T-helper 1 cell treated with Interleukin-12 subunit alpha and Interleukin-12 subunit beta and Interleukin-4 antibody, amounts not matched to agents 30 μg/mL and 1 μg/mL, for 36 hours (primary cell): ENCODE data around the gene LARGE1.

Source experiments
- H3K27ac Mint-ChIP-seq: one replicate; pipeline ENCODE4 v1.8.0; 2021; ENCODE audit warnings: mild to moderate bottlenecking, mixed read lengths
- H3K27me3 Mint-ChIP-seq: one replicate; pipeline ENCODE4 v1.8.0; 2021; ENCODE audit warnings: low read depth, mixed read lengths
- H3K36me3 Mint-ChIP-seq: one replicate; pipeline ENCODE4 v1.8.0; 2021; ENCODE audit warnings: low read depth, mixed read lengths
- H3K4me1 Mint-ChIP-seq: one replicate; pipeline ENCODE4 v1.8.0; 2021; ENCODE audit warnings: low read depth, mixed read lengths
- H3K4me3 Mint-ChIP-seq: one replicate; pipeline ENCODE4 v1.8.0; 2021; ENCODE audit warnings: mild to moderate bottlenecking, moderate library complexity, mixed read lengths
- H3K9me3 Mint-ChIP-seq: one replicate; pipeline ENCODE4 v1.8.0; 2021; ENCODE audit warnings: mixed read lengths

The LARGE1 gene

DNA sequence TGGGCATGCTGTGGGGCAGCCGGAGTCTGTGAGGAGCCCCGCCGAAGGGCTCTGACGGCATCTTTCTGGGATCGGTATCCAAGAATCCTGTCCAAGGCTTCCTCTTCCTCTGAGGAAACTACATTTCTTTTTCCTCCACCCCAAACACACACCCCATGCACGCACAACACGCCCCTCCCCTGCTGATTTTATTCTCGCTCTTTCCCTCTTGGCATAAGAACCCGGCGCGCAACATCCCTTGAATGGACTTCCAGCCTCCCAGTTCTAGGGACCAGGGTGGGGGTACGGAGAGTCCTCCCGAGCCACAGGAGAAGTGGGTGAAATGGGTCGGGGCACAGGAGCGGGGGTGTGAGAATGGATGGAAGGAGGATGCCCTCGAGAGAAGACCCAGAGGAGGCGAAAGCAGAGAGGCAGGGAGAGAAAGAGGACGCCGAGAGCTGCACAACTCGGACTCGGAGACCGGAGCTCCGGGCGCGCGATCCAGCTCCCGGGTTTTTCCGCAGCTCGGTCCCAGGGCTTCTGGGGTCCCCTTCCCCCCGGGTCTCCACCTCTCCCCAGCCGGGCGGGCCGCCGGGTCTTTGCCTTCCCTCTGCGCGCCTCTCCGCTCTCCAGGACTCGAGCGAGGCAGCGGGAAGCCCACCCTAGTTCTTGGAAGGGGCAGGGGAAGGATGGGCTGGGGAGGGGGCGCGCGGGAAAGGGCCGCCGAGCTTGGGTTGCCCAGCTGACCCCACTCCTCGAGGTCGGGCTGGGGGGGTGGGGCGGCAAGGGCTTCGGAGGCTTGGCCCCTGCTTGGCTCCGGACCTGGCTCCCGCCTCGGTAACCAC lies 1.5 kb upstream of the LARGE1 start:
- Mint-ChIP-seq H3K36me3 (no peaks in the 10 kb centered on the region), H3K27ac (no peak overlapping the region), H3K9me3 (no peaks in the 10 kb centered on the region), H3K4me3 (peak overlapping the region; percentile 55), H3K27me3 (peaks cover 52% of the 10 kb centered on the region), H3K4me1 (peaks cover 2% of the 10 kb centered on the region)

DNA sequence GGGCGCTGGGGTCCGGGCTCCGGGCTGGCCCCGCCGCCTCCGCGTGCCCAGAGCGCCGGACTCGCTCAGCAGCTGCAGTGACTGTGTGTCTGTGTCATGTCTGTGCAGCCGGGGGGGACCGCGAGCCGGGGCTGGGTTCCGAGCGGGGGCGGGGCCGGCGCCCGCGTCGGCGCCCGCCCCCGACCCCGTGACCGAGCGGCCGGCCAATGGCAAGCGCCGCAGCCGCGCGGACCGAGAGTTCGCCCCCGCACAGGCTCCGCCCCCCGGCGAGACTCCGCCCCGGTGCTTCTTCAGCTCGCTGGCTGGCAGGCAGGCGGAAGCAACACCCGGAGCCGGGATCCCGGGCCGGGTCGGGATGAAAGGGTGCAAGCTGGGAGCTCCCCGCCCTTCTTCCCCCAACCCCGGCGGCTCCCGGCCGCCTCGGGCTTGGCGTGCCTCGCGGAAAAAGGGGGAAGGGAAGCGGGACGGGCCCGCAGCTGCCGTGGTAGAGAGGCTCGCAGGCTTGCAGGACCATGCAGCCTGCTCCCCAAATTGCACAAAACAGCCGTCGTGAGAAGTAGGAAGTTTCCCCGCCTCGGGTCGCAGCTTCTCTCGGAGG lies 750 bp upstream of the LARGE1 start:
- no peaks in the 10 kb centered on the region for H3K36me3 Mint-ChIP-seq
- no peak overlapping the region for H3K27ac Mint-ChIP-seq
- H3K4me3 Mint-ChIP-seq, result peak overlapping the region; percentile 55
- H3K4me1 Mint-ChIP-seq, result peaks cover 2% of the 10 kb centered on the region
- H3K9me3 Mint-ChIP-seq, result no peaks in the 10 kb centered on the region
- H3K27me3 Mint-ChIP-seq, result peaks cover 52% of the 10 kb centered on the region

DNA sequence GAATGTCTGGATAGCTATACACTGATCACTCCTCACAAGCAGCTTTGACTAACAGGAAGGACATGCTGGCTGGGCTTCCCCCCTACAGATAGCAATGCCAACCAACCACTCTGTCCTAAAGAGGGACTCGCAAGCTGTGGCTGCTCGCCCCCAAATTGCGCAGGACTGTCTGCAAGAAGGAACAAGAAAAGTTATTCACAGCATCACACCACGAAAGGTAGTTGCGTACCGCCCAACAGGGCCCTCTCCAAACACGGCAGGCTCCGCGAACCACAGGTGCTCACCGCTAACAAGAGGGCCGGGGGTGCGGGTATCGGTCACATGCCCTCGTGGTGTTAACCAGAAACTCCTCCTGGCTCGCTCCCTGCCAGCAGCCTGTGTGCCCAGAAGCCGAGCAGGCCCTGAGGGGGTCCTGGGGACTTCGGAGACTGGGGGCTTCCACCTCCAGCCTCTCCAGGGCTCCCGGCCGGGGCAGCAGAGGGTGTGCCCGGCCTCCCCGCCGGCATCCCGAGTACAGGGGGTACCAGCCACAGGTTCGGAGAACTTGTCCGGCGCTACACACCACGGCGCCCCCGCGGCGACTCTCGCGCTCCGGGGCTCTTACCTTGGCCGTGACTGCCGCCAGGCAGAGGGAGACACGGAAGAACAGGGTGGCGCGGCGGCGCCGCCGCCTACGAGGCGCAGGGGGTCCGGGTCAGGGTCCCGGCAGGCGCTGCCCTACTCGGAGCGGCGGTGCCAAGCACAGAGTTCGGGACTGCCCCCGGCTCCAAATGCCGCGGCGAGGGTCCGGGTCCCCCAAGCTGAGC lies 682 bp downstream of the LARGE1 start:
- Mint-ChIP-seq H3K9me3 (no peaks in the 10 kb centered on the region), H3K4me1 (peaks cover 2% of the 10 kb centered on the region), H3K27me3 (peaks cover 49% of the 10 kb centered on the region), H3K36me3 (no peaks in the 10 kb centered on the region), H3K27ac (no peak overlapping the region), H3K4me3 (peak overlapping the region; percentile 53)

GRCh38 chr22:33918676-33919365 lies 1.5 kb downstream of the LARGE1 start:
- Mint-ChIP-seq H3K27ac (no peak overlapping the region), H3K4me3 (peak overlapping the region; percentile 53), H3K9me3 (no peaks in the 10 kb centered on the region), H3K27me3 (peaks cover 49% of the 10 kb centered on the region), H3K4me1 (peaks cover 2% of the 10 kb centered on the region), H3K36me3 (no peaks in the 10 kb centered on the region)

GRCh38 chr22:33917744-33918406 lies 2.4 kb downstream of the LARGE1 start:
- Mint-ChIP-seq H3K36me3 (no peaks in the 10 kb centered on the region), H3K4me1 (peaks cover 2% of the 10 kb centered on the region), H3K27me3 (peaks cover 40% of the 10 kb centered on the region), H3K27ac (no peak overlapping the region), H3K4me3 (no peak overlapping the region), H3K9me3 (no peaks in the 10 kb centered on the region)

GRCh38 chr22:33914699-33915098 lies 5.6 kb downstream of the LARGE1 start:
- Mint-ChIP-seq H3K9me3 (no peaks in the 10 kb centered on the region), H3K4me3 (no peak overlapping the region), H3K36me3 (no peaks in the 10 kb centered on the region), H3K4me1 (no peaks in the 10 kb centered on the region), H3K27ac (no peak overlapping the region), H3K27me3 (peaks cover 26% of the 10 kb centered on the region)

GRCh38 chr22:33914131-33914530 lies 6.1 kb downstream of the LARGE1 start:
- Mint-ChIP-seq H3K9me3 (no peaks in the 10 kb centered on the region), H3K36me3 (no peaks in the 10 kb centered on the region), H3K27me3 (peaks cover 22% of the 10 kb centered on the region), H3K4me3 (no peak overlapping the region), H3K27ac (no peak overlapping the region), H3K4me1 (no peaks in the 10 kb centered on the region)

- Mint-ChIP-seq H3K4me3 (no peak overlapping the region), H3K9me3 (no peaks in the 10 kb centered on the region), H3K27me3 (peaks cover 13% of the 10 kb centered on the region), H3K4me1 (no peaks in the 10 kb centered on the region), H3K27ac (no peak overlapping the region), H3K36me3 (no peaks in the 10 kb centered on the region)
Observed at GRCh38 chr22:33913188-33913587, 7.1 kb downstream of the LARGE1 start.

DNA sequence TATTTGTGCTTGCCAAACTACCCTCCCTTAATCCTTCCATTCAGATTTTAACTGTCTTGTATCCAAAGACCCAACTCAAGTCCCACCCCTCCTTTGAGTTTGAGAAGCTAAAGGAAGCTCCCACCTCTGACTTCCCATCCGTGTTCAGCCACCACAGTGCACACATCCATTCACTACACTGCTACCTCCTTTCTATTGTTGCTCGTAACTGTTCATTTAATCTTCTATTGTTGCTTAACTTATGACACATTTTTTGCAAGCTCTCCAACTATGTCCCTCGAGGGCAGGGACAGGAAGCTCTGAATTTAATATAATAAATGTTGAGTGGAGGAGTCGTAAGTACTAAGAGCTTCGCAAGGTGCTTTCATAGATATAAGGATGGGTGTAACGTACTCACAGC lies 10.4 kb downstream of the LARGE1 start:
- no peak overlapping the region for H3K27ac Mint-ChIP-seq
- no peaks in the 10 kb centered on the region for H3K4me1 Mint-ChIP-seq
- H3K9me3 Mint-ChIP-seq, result no peaks in the 10 kb centered on the region
- no peaks in the 10 kb centered on the region for H3K36me3 Mint-ChIP-seq
- H3K27me3 Mint-ChIP-seq, result no peaks in the 10 kb centered on the region
- H3K4me3 Mint-ChIP-seq, result no peak overlapping the region

DNA sequence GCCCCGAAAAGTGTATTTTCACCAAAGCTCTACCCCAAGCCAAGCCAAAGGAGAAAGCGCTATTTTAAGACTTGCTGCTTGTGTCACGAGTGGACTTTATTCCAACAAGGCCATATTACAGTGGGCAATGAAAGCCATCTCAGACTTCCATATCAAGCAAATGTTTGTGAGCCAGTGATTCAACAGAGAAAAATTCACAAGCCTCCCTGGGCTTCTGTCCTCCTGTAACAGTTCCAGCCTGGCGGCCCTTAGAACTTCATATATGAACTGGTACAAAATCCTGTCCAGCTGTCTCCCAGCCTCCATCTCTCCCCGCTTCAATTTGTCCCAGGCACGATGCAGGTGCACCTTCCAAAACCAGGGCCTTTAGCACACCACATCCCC lies 11.2 kb downstream of the LARGE1 start:
- H3K36me3 Mint-ChIP-seq, result no peaks in the 10 kb centered on the region
- no peaks in the 10 kb centered on the region for H3K27me3 Mint-ChIP-seq
- H3K27ac Mint-ChIP-seq, result no peak overlapping the region
- H3K4me1 Mint-ChIP-seq, result no peaks in the 10 kb centered on the region
- H3K9me3 Mint-ChIP-seq, result no peaks in the 10 kb centered on the region
- no peak overlapping the region for H3K4me3 Mint-ChIP-seq

DNA sequence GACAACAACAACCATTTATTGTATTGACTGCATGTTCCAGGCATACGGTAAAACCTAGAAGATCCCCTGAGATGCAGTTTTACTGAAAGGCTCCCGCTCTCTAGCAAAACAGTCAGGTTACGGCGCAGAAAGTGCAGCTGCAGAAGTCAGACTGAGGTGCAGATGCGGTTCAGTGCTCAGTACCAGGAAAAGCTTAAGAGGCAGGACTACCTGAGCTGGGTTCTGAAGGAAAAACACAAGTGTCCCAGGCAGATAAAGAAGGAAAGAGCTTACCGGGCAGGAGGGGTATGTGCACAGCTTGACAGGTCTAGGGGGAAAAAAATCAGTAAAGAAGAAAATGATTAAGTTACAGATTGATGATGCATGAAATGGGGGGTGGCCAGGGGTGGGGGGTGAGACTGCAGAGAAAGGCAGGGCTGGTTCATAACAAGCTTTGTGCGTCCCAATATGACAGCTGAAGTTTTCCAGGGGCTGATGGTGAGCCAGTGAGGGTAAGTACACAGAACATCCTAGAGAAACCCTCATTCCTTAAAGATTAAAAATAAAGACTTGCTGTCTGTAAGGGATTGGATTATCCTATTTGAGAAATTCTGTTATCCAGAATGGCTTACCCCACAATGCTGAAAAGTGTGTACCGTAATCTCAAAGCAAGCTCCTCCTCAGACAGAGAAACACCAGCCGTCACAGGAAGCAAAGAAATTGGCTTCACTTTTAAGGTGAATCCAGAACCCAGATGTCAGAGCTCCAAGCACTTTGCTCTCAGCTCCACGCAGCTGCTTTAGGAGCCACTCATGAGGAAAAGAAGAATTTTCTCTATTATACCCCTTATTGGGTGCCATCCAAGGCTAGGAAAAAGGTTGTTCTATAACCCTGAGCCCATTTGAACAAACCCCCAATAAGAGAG lies 11.9 kb downstream of the LARGE1 start:
- no peaks in the 10 kb centered on the region for H3K4me1 Mint-ChIP-seq
- no peaks in the 10 kb centered on the region for H3K9me3 Mint-ChIP-seq
- H3K27ac Mint-ChIP-seq, result no peak overlapping the region
- no peak overlapping the region for H3K4me3 Mint-ChIP-seq
- H3K36me3 Mint-ChIP-seq, result no peaks in the 10 kb centered on the region
- no peaks in the 10 kb centered on the region for H3K27me3 Mint-ChIP-seq

- no peak overlapping the region for H3K27ac Mint-ChIP-seq
- H3K27me3 Mint-ChIP-seq, result no peaks in the 10 kb centered on the region
- no peak overlapping the region for H3K4me3 Mint-ChIP-seq
- no peaks in the 10 kb centered on the region for H3K9me3 Mint-ChIP-seq
- no peaks in the 10 kb centered on the region for H3K36me3 Mint-ChIP-seq
- H3K4me1 Mint-ChIP-seq, result no peaks in the 10 kb centered on the region
Observed at GRCh38 chr22:33906954-33907353, 13.3 kb downstream of the LARGE1 start.

DNA sequence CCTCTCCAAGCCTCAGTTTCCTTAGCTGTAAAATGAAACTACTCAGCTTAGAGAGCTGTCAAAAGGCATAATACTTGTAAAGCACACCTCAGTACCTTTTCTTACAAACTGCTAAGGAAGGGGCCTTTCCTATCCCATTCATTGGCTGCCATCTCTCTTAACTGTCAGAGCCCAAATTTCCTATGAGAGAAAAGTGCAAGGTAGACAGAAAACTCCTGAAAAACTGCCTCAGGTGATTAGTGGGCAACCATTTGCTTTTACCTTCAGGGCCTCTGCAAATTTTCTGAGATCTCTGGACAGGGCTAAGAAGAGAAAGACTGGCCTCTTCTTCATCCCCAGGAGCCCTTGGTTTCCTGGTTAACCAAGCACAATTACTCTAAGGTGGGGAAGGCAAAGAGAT lies 13.8 kb downstream of the LARGE1 start:
- no peaks in the 10 kb centered on the region for H3K9me3 Mint-ChIP-seq
- H3K4me1 Mint-ChIP-seq, result no peaks in the 10 kb centered on the region
- H3K4me3 Mint-ChIP-seq, result no peak overlapping the region
- H3K36me3 Mint-ChIP-seq, result no peaks in the 10 kb centered on the region
- H3K27me3 Mint-ChIP-seq, result no peaks in the 10 kb centered on the region
- no peak overlapping the region for H3K27ac Mint-ChIP-seq
